CD14-positive monocyte (primary cell): ENCODE data around the gene LINC00237. TPM values are rescaled to one million over a fixed set of nuclear protein-coding genes. Genes with fewer than 3 reads are reported as not detected.

ENCODE experiments used
- DNase-seq, 3 donors: peaks; one replicate each; pipeline ENCODE4 v3.0.0-alpha.2; 2011 to 2022
- H2AFZ ChIP-seq: 2 replicates; pipeline ENCODE4 v1.6.0; 2012; ENCODE audit warnings: mild to moderate bottlenecking, low read depth, low read length, inconsistent platforms; ENCODE audit not compliant: insufficient read depth, poor library complexity, severe bottlenecking
- H3K27ac ChIP-seq, 2 donors: 1 replicate in 1 of 2; 2 replicates in 1 of 2; pipeline ENCODE4 v1.5.1; 2012 to 2013; ENCODE audit warnings: low read length in 2 of 2, control low read depth in 1 of 2, inconsistent platforms in 1 of 2, low read depth in 1 of 2, mild to moderate bottlenecking in 1 of 2
- H3K27me3 ChIP-seq, 2 donors: one replicate each; pipeline versions ENCODE4 v1.6.0 to v1.6.1; 2011 to 2013; ENCODE audit warnings: low read length in 2 of 2; ENCODE audit not compliant: control insufficient read depth in 2 of 2, insufficient read depth in 2 of 2
- H3K36me3 ChIP-seq, 2 donors: replicated peaks in 1 of 2; 1 replicate in 1 of 2; 2 replicates in 1 of 2; pipeline versions ENCODE4 v1.5.1 to v1.6.1; 2012 to 2013; ENCODE audit warnings: low read length in 2 of 2, control low read depth in 1 of 2, inconsistent platforms in 1 of 2, mild to moderate bottlenecking in 1 of 2; ENCODE audit not compliant: insufficient read depth in 2 of 2, control insufficient read depth in 1 of 2
- H3K4me1 ChIP-seq, 2 donors: 1 replicate in 1 of 2; 2 replicates in 1 of 2; pipeline versions ENCODE4 v1.5.1 to v1.6.1; 2012 to 2013; ENCODE audit warnings: low read length in 2 of 2, control low read depth in 1 of 2, inconsistent platforms in 1 of 2, mild to moderate bottlenecking in 1 of 2, moderate library complexity in 1 of 2; ENCODE audit not compliant: insufficient read depth in 2 of 2, control insufficient read depth in 1 of 2
- H3K4me2 ChIP-seq: replicated peaks from 2 replicates; pipeline ENCODE3; 2012; ENCODE audit warnings: low read length, moderate library complexity, mild to moderate bottlenecking; ENCODE audit not compliant: poor library complexity, severe bottlenecking; ENCODE audit errors: extremely low read depth
- H3K4me3 ChIP-seq, 3 experiments: fragments of 200-600 bp in 1 of 3; sonication (generic) in 1 of 3; replicated peaks in 1 of 3; 1 replicate in 2 of 3; 2 replicates in 1 of 3; pipeline ENCODE4 v1.5.1; 2011 to 2013; ENCODE audit warnings: low read length in 3 of 3, mild to moderate bottlenecking in 3 of 3, control low read depth in 2 of 3, low read depth in 2 of 3, inconsistent platforms in 1 of 3, moderate library complexity in 1 of 3
- H3K79me2 ChIP-seq: 2 replicates; pipeline ENCODE4 v1.6.0; 2012; ENCODE audit warnings: mild to moderate bottlenecking, control low read depth, inconsistent platforms, low read length, moderate library complexity; ENCODE audit not compliant: insufficient read depth
- H3K9ac ChIP-seq: 2 replicates; pipeline ENCODE4 v1.6.0; 2017; ENCODE audit warnings: low read length, mild to moderate bottlenecking; ENCODE audit not compliant: insufficient read depth, poor library complexity, severe bottlenecking
- H3K9me3 ChIP-seq, 2 donors: replicated peaks in 1 of 2; 1 replicate in 1 of 2; 2 replicates in 1 of 2; pipeline versions ENCODE4 v1.5.1 to v1.6.1; 2012 to 2013; ENCODE audit warnings: low read length in 2 of 2, control low read depth in 1 of 2; ENCODE audit not compliant: control insufficient read depth in 1 of 2, insufficient read depth in 1 of 2
- H4K20me1 ChIP-seq: 2 replicates; pipeline ENCODE4 v1.6.0; 2012; ENCODE audit warnings: mild to moderate bottlenecking, low read length, control low read depth, moderate library complexity; ENCODE audit not compliant: insufficient read depth
- H3K27ac Mint-ChIP-seq, 7 donors: one replicate each; pipeline ENCODE4 v1.8.0; 2020; ENCODE audit warnings: mild to moderate bottlenecking in 7 of 7, mixed read lengths in 7 of 7, moderate library complexity in 6 of 7, inconsistent platforms in 2 of 7
- H3K27me3 Mint-ChIP-seq, 3 donors: one replicate each; pipeline ENCODE4 v1.8.0; 2021 to 2022; ENCODE audit warnings: low read depth in 3 of 3, mild to moderate bottlenecking in 3 of 3, mixed read lengths in 3 of 3, moderate library complexity in 3 of 3, inconsistent platforms in 1 of 3
- H3K36me3 Mint-ChIP-seq, 2 donors: one replicate each; pipeline ENCODE4 v1.8.0; 2020; ENCODE audit warnings: mixed read lengths in 2 of 2, inconsistent platforms in 1 of 2, mild to moderate bottlenecking in 1 of 2
- H3K4me1 Mint-ChIP-seq: one replicate; pipeline ENCODE4 v1.8.0; 2020; ENCODE audit warnings: mild to moderate bottlenecking, mixed read lengths
- H3K4me3 Mint-ChIP-seq, 2 donors: one replicate each; pipeline ENCODE4 v1.8.0; 2020; ENCODE audit warnings: mild to moderate bottlenecking in 2 of 2, mixed read lengths in 2 of 2, moderate library complexity in 1 of 2
- H3K9me3 Mint-ChIP-seq, 7 donors: one replicate each; pipeline ENCODE4 v1.8.0; 2020 to 2022; ENCODE audit warnings: mixed read lengths in 7 of 7, mild to moderate bottlenecking in 6 of 7, moderate library complexity in 6 of 7, inconsistent platforms in 2 of 7
- WGBS: methylation state at CpG from one replicate; pipeline ENCODE4 v1.1.5; 2013; ENCODE audit warnings: missing lambda C conversion rate; ENCODE audit not compliant: insufficient coverage; 5-methylcytosine and 5-hydroxymethylcytosine counted together
- intact Hi-C, 2 donors: fragments of 100-400 bp; cut with micrococcal nuclease; formaldehyde crosslinking; loops; one replicate each; pipeline versions ENCODE4 v1.15.0 to v1.15.1; 2023
- polyA plus RNA-seq, 3 donors: library from polyadenylated mRNA; depleted of rRNA in 1 of 3; unstranded in 2 of 3; stranded (reverse) in 1 of 3; fragments of 300-500 nt in 2 of 3; fragments of >200 nt in 1 of 3; fragmentation: Illumina TruSeq in 2 of 3; gene quantifications; 1 replicate in 2 of 3; 2 replicates in 1 of 3; pipeline ENCODE4 v1.2.3, GENCODE V29; 2012 to 2021
- TF ChIP-seq, protein P1 (sequence below): fragments of 200-600 bp; IDR thresholded peaks from one replicate; pipeline ENCODE4 v1.8.0; 2022; ENCODE audit warnings: antibody characterized with exemption, mild to moderate bottlenecking

Gene LINC00237
- polyA plus RNA-seq, 3 donors: 0.31 to 0.39 TPM; not detected in 1

DNA sequence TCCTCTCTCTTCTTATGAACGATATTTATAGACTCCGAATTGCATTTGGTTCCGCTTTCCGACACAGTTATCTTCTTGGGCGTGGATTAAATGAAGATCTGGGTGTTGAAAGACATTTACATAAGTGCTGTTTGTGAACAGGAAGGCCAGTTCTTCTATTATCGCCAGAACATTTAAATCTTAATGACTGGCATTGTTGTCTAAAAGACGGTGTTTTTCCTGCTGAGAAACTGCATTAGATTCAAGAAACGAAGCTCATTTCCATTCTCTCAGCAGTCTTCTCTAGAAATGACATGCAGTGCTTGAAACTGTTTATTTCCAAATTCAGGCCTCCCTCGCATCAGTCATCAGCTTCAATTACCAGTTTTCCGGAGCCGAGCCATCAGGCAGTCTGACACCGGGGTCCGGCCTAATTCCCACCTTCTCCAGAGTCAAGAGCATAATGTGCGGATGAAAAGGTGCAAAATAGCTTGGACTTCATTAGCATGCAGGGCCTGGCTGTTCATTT is 16.0 kb downstream of the LINC00237 start:
- H3K27me3 Mint-ChIP-seq: peaks cover 35 to 44% (median 41%) of the 10 kb centered on the region in 3 donors

DNA sequence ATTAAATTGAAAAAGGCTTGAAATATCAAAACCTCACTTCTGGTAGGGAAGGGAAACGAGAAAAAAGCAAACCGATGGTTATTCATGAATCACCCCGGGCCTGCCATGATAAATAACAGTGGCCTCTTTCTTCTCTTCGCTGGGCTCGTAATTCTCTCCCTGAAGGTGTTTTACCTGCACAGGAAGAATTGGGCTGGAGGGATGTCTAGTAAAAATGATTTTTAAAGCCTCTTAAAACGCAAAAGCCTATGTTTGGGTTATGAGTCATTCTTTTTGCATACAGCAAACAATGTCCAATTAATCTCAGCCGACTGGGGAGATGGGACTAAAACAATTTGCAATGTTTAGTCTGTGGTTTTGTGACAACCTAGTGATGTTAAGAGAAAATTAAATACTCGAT is 16.8 kb downstream of the LINC00237 start:
- Histone ChIP-seq H3K27me3 (peaks cover 40 to 47% of the 10 kb centered on the region in 2 donors), H3K4me3 (peak overlapping the region in 1 of 3 experiments; percentile 57), H3K36me3 (no peaks in the 10 kb centered on the region), H3K27ac (no peak overlapping the region), H3K4me1 (peaks cover 17 to 19% of the 10 kb centered on the region in 2 donors), H3K9ac (no peak overlapping the region), H3K79me2 (no peaks in the 10 kb centered on the region), H2AFZ (no peak overlapping the region), H3K9me3 (no peaks in the 10 kb centered on the region), H4K20me1 (no peaks in the 10 kb centered on the region), H3K4me2 (peak overlapping the region; percentile 56)
- peak overlapping the region in 2 of 7 donors; percentile 9 to 18 for H3K27ac Mint-ChIP-seq
- H3K36me3 Mint-ChIP-seq: no peaks in the 10 kb centered on the region
- H3K4me3 Mint-ChIP-seq: peak overlapping the region in 1 of 2 donors; percentile 48
- intact Hi-C loops: no loop called here
- WGBS: 72% methylated on average over 3 of the region's 8 CpGs
- TF ChIP-seq, protein P1, sequence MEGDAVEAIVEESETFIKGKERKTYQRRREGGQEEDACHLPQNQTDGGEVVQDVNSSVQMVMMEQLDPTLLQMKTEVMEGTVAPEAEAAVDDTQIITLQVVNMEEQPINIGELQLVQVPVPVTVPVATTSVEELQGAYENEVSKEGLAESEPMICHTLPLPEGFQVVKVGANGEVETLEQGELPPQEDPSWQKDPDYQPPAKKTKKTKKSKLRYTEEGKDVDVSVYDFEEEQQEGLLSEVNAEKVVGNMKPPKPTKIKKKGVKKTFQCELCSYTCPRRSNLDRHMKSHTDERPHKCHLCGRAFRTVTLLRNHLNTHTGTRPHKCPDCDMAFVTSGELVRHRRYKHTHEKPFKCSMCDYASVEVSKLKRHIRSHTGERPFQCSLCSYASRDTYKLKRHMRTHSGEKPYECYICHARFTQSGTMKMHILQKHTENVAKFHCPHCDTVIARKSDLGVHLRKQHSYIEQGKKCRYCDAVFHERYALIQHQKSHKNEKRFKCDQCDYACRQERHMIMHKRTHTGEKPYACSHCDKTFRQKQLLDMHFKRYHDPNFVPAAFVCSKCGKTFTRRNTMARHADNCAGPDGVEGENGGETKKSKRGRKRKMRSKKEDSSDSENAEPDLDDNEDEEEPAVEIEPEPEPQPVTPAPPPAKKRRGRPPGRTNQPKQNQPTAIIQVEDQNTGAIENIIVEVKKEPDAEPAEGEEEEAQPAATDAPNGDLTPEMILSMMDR: no peak
- peaks cover 19% of the 10 kb centered on the region for H3K4me1 Mint-ChIP-seq
- no peaks in the 10 kb centered on the region for H3K9me3 Mint-ChIP-seq
- DNase-seq: no peak
- H3K27me3 Mint-ChIP-seq: peaks cover 34 to 43% (median 42%) of the 10 kb centered on the region in 3 donors

More for the DNA sequence above, 16.0 kb downstream of the LINC00237 start:
- no peaks in the 10 kb centered on the region for H3K36me3 Mint-ChIP-seq
- Histone ChIP-seq H3K27ac (peak overlapping the region; percentile 39 to 69), H3K79me2 (no peaks in the 10 kb centered on the region), H3K9me3 (no peaks in the 10 kb centered on the region), H3K4me2 (peak overlapping the region; percentile 56), H2AFZ (peak overlapping the region; percentile 44), H3K4me1 (peaks cover 17 to 19% of the 10 kb centered on the region in 2 donors), H3K27me3 (peaks cover 43 to 49% of the 10 kb centered on the region in 2 donors), H3K9ac (no peak overlapping the region), H4K20me1 (no peaks in the 10 kb centered on the region), H3K36me3 (no peaks in the 10 kb centered on the region), H3K4me3 (peak overlapping the region in 1 of 3 experiments; percentile 57)
- peak overlapping the region; percentile 48 to 53 for H3K4me3 Mint-ChIP-seq
- DNase-seq: peak in 2 of 3 donors; percentile 41 to 54
- peaks cover 19% of the 10 kb centered on the region for H3K4me1 Mint-ChIP-seq
- TF ChIP-seq, protein P1: no peak
- H3K27ac Mint-ChIP-seq: peak overlapping the region in 6 of 7 donors; percentile 7 to 69 (median 58)
- WGBS: 27% methylated on average over 8 of the region's 14 CpGs
- intact Hi-C loops: no loop called here
- H3K9me3 Mint-ChIP-seq: no peaks in the 10 kb centered on the region
